ENCODE results near the gene ECM1.

DNA sequence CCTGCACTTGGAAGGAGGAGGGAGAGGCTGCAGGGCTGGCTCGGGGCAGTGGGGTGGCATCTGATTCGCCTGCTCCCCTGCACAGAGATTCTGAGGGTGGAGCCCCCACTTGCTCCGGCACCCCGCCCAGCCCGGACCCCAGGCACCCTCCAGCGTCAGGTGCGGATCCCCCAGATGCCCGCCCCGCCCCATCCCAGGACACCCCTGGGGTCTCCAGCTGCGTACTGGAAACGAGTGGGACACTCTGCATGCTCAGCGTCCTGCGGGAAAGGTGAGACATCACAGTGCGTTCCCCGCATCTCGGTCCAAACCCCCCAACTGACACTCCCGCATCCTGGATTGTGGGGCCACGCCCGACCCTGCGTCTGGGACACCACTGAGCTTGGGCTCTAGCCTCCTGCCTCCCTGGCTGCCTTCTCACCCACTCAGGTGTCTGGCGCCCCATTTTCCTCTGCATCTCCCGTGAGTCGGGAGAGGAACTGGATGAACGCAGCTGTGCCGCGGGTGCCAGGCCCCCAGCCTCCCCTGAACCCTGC lies 49.2 kb downstream of the ECM1 start:
- TF ChIP-seq, protein P1, sequence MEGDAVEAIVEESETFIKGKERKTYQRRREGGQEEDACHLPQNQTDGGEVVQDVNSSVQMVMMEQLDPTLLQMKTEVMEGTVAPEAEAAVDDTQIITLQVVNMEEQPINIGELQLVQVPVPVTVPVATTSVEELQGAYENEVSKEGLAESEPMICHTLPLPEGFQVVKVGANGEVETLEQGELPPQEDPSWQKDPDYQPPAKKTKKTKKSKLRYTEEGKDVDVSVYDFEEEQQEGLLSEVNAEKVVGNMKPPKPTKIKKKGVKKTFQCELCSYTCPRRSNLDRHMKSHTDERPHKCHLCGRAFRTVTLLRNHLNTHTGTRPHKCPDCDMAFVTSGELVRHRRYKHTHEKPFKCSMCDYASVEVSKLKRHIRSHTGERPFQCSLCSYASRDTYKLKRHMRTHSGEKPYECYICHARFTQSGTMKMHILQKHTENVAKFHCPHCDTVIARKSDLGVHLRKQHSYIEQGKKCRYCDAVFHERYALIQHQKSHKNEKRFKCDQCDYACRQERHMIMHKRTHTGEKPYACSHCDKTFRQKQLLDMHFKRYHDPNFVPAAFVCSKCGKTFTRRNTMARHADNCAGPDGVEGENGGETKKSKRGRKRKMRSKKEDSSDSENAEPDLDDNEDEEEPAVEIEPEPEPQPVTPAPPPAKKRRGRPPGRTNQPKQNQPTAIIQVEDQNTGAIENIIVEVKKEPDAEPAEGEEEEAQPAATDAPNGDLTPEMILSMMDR (IDR thresholded peaks at IDR 0.05), result no peak
- TF ChIP-seq EZH2 (IDR thresholded peaks at IDR 0.05; ENCODE audit: borderline replicate concordance, insufficient read depth, low read depth, low read length, poor library complexity, severe bottlenecking), result no peak
